ENCODE measurements around the gene RPL22.

Gene RPL22

DNA sequence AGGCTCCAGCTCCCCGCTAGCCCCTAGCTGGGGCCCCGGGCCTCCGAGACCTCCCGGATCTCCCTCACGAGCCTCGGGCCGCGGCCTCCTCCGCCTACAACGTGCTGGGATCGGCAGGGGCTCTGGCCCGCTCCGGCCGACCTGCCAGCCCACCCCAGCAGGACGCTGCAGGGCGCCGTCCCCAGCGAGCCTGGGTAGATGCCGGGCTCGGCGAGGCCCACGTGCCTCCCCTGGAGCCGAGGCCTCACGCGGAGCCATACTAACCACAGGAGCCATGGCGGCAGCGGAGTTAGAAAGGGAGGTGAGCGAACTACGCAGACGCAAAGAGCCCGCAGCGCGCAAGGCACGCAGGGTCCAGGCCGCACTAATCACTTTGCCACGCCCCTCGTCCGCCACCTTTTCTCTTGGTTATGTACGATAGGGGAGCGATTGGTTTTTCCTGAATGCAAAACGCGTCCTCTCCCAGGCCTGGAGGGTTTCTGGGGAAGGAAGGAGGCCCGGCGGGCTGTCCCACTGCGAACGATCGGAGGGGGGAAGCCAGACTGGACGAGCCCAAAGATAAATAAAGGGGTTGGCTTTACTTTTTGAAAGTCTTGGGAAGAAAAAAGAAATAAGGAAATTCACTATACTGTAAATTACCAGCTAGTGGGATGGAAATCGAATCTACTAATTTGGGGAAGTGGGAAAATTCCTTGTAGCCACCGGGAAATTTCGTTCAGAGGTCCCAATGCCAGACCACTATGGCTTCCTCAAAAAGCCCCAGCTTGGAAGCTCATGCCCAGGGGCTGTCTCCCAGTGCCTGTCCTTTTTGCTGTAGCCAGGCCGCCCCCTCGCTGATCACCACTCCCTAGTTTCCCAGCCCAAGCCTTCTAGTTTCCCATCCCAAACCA lies at the start of gene RPL22:
Gene RPL22 (minus strand): TSS at position 298 of the 890 bp plus-strand sequence. CDS start 22 bp downstream, at position 276.
- TF ChIP-seq, protein P1, sequence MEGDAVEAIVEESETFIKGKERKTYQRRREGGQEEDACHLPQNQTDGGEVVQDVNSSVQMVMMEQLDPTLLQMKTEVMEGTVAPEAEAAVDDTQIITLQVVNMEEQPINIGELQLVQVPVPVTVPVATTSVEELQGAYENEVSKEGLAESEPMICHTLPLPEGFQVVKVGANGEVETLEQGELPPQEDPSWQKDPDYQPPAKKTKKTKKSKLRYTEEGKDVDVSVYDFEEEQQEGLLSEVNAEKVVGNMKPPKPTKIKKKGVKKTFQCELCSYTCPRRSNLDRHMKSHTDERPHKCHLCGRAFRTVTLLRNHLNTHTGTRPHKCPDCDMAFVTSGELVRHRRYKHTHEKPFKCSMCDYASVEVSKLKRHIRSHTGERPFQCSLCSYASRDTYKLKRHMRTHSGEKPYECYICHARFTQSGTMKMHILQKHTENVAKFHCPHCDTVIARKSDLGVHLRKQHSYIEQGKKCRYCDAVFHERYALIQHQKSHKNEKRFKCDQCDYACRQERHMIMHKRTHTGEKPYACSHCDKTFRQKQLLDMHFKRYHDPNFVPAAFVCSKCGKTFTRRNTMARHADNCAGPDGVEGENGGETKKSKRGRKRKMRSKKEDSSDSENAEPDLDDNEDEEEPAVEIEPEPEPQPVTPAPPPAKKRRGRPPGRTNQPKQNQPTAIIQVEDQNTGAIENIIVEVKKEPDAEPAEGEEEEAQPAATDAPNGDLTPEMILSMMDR (IDR thresholded peaks at IDR 0.05; ENCODE audit: low read depth, low read length, poor library complexity, severe bottlenecking) = no peak
- TF ChIP-seq EZH2phosphoT487 (IDR thresholded peaks at IDR 0.05; ENCODE audit: borderline replicate concordance, low read length) = no peak
- H3K4me3 ChIP-seq (ENCODE audit: low read length) = peak within 1 kb of the TSS; percentile 82
- H3K4me1 ChIP-seq (ENCODE audit: control insufficient read depth, low read length) = peaks cover 28% of the 10 kb centered on the region
- no peaks in the 10 kb centered on the region for H3K9me2 ChIP-seq (replicated peaks; ENCODE audit: control insufficient read depth, low read length)
- H3F3A ChIP-seq (ENCODE audit: control insufficient read depth, insufficient read depth) = peaks cover under 1% of the 10 kb centered on the region
- H3K4me2 ChIP-seq (ENCODE audit: low read length) = peak within 1 kb of the TSS; percentile 80
- peaks cover 14% of the 10 kb centered on the region; the same call in 1 of the 2 replicates for H4K20me1 ChIP-seq (ENCODE audit: control insufficient read depth, insufficient read depth, low read depth, low read length)
- H3K36me3 ChIP-seq (ENCODE audit: control insufficient read depth, low read length) = peaks cover 48% of the 10 kb centered on the region
- H3K27ac ChIP-seq (ENCODE audit: low read depth, low read length) = peak within 1 kb of the TSS; percentile 55
- H3K27me3 ChIP-seq (ENCODE audit: control insufficient read depth, low read length) = no peaks in the 10 kb centered on the region
- peaks cover 57% of the 10 kb centered on the region for H3K79me2 ChIP-seq (ENCODE audit: control insufficient read depth, low read length)
- no peaks in the 10 kb centered on the region for H3K9me3 ChIP-seq (ENCODE audit: control insufficient read depth, insufficient read depth, low read length)

- Histone ChIP-seq H3K27ac (ENCODE audit: low read depth, low read length) (no peak overlapping the region), H4K20me1 (ENCODE audit: control insufficient read depth, insufficient read depth, low read depth, low read length) (peaks cover 6% of the 10 kb centered on the region; the same call in 1 of the 2 replicates), H3K4me3 (ENCODE audit: low read length) (no peak overlapping the region), H3K4me2 (ENCODE audit: low read length) (no peak overlapping the region), H3K36me3 (ENCODE audit: control insufficient read depth, low read length) (no peaks in the 10 kb centered on the region), H3K9me2 (replicated peaks; ENCODE audit: control insufficient read depth, low read length) (no peaks in the 10 kb centered on the region), H3K4me1 (ENCODE audit: control insufficient read depth, low read length) (peaks cover 12% of the 10 kb centered on the region; the same call in 1 of the 2 replicates), H3K79me2 (ENCODE audit: control insufficient read depth, low read length) (no peaks in the 10 kb centered on the region), H3K27me3 (ENCODE audit: control insufficient read depth, low read length) (peaks cover 29% of the 10 kb centered on the region), H3K9me3 (ENCODE audit: control insufficient read depth, insufficient read depth, low read length) (no peaks in the 10 kb centered on the region), H3F3A (ENCODE audit: control insufficient read depth, insufficient read depth) (peaks cover 3% of the 10 kb centered on the region; the same call in 1 of the 2 replicates)
- TF ChIP-seq, protein P1 (IDR thresholded peaks at IDR 0.05; ENCODE audit: low read depth, low read length, poor library complexity, severe bottlenecking) = no peak
- no peak for TF ChIP-seq EZH2phosphoT487 (IDR thresholded peaks at IDR 0.05; ENCODE audit: borderline replicate concordance, low read length)
These were observed 48.9 kb upstream of the RPL22 start for GRCh38 chr1:6248161-6248776.

GRCh38 chr1:6247651-6248050 lies 48.3 kb upstream of the RPL22 start:
- no peaks in the 10 kb centered on the region for H3K36me3 ChIP-seq (ENCODE audit: control insufficient read depth, low read length)
- peaks cover 12% of the 10 kb centered on the region; the same call in 1 of the 2 replicates for H3K4me1 ChIP-seq (ENCODE audit: control insufficient read depth, low read length)
- no peak overlapping the region for H3K4me3 ChIP-seq (ENCODE audit: low read length)
- H4K20me1 ChIP-seq (ENCODE audit: control insufficient read depth, insufficient read depth, low read depth, low read length) = peaks cover 6% of the 10 kb centered on the region; the same call in 1 of the 2 replicates
- H3K27ac ChIP-seq (ENCODE audit: low read depth, low read length) = no peak overlapping the region
- no peaks in the 10 kb centered on the region for H3K9me3 ChIP-seq (ENCODE audit: control insufficient read depth, insufficient read depth, low read length)
- H3K4me2 ChIP-seq (ENCODE audit: low read length) = no peak overlapping the region
- peaks cover 34% of the 10 kb centered on the region for H3K27me3 ChIP-seq (ENCODE audit: control insufficient read depth, low read length)
- no peaks in the 10 kb centered on the region for H3K79me2 ChIP-seq (ENCODE audit: control insufficient read depth, low read length)
- peaks cover 3% of the 10 kb centered on the region; the same call in 1 of the 2 replicates for H3F3A ChIP-seq (ENCODE audit: control insufficient read depth, insufficient read depth)
- no peaks in the 10 kb centered on the region for H3K9me2 ChIP-seq (replicated peaks; ENCODE audit: control insufficient read depth, low read length)
- TF ChIP-seq EZH2phosphoT487 (IDR thresholded peaks at IDR 0.05; ENCODE audit: borderline replicate concordance, low read length) = no peak
- TF ChIP-seq, protein P1 (IDR thresholded peaks at IDR 0.05; ENCODE audit: low read depth, low read length, poor library complexity, severe bottlenecking) = no peak

All from DOHH2 (cell line).